HepG2 (cell line): Measurements from ENCODE around the gene MAP2K3. TPM values are rescaled to one million over a fixed set of nuclear protein-coding genes. Genes with fewer than 3 reads are reported as not detected.

Experiments
- CEBPG ChIP-seq: IDR thresholded peaks from 2 replicates; pipeline ENCODE4 v1.6.1; 2016
- HNRNPH1 ChIP-seq: fragments of 200-400 bp; formaldehyde crosslinking; optimal IDR thresholded peaks from 2 replicates; pipeline ENCODE3; 2017; ENCODE audit warnings: mild to moderate bottlenecking, low read depth, low read length
- JUNB ChIP-seq: sonication (generic); formaldehyde crosslinking; IDR thresholded peaks from 2 replicates; pipeline ENCODE4 v1.8.0; 2022; ENCODE audit warnings: missing genetic modification reagents, mild to moderate bottlenecking, borderline replicate concordance
- NR2C2 ChIP-seq: sonication (generic); formaldehyde crosslinking; IDR thresholded peaks from 2 replicates; pipeline ENCODE4 v1.4.0; 2020; ENCODE audit warnings: missing genetic modification reagents, mild to moderate bottlenecking, moderate library complexity, borderline replicate concordance
- PLRG1 ChIP-seq: fragments of 450-650 bp; conservative IDR thresholded peaks from 2 replicates; pipeline ENCODE4 v1.6.1; 2016
- PRDM4 ChIP-seq: sonication (generic); formaldehyde crosslinking; IDR thresholded peaks from 2 replicates; pipeline ENCODE4 v1.9.0; 2021; ENCODE audit warnings: missing genetic modification reagents, borderline replicate concordance
- RAD21 ChIP-seq: fragments of 450-650 bp; formaldehyde crosslinking; IDR thresholded peaks from 2 replicates; pipeline ENCODE4 v1.5.0; 2020; ENCODE audit warnings: mild to moderate bottlenecking
- REST ChIP-seq, 2 experiments: IDR thresholded peaks; 2 replicates each; pipeline ENCODE4 v1.6.1; 2011 to 2012; ENCODE audit warnings: low read length in 2 of 2, borderline replicate concordance in 1 of 2, low read depth in 1 of 2, mild to moderate bottlenecking in 1 of 2, moderate library complexity in 1 of 2
- SNRNP70 ChIP-seq: fragments of 200-400 bp; formaldehyde crosslinking; IDR thresholded peaks from 2 replicates; pipeline ENCODE4 v1.6.1; 2017; ENCODE audit warnings: mild to moderate bottlenecking, low read depth, low read length, moderate library complexity
- SPEN ChIP-seq: sonication (generic); formaldehyde crosslinking; IDR thresholded peaks from 2 replicates; pipeline ENCODE4 v1.5.1; 2020; ENCODE audit warnings: low read depth, mild to moderate bottlenecking, missing genetic modification reagents
- ZBTB10 ChIP-seq: sonication (generic); formaldehyde crosslinking; IDR thresholded peaks from 2 replicates; pipeline ENCODE4 v1.4.0; 2020; ENCODE audit warnings: missing genetic modification reagents, borderline replicate concordance
- ZFYVE20 ChIP-seq: sonication (generic); formaldehyde crosslinking; IDR thresholded peaks from 2 replicates; pipeline ENCODE4 v1.8.0; 2023; ENCODE audit warnings: low read depth, mild to moderate bottlenecking, moderate library complexity, missing genetic modification reagents, borderline replicate concordance
- ZKSCAN1 ChIP-seq: fragments of 150-350 bp; IDR thresholded peaks from 2 replicates; pipeline ENCODE4 v1.6.1; 2014; ENCODE audit warnings: low read length
- ZNF747 ChIP-seq: sonication (generic); formaldehyde crosslinking; IDR thresholded peaks from 2 replicates; pipeline ENCODE4 v1.8.1; 2023; ENCODE audit warnings: missing genetic modification reagents, mild to moderate bottlenecking, borderline replicate concordance
- ZNF75D ChIP-seq: sonication (generic); formaldehyde crosslinking; IDR thresholded peaks from 2 replicates; pipeline ENCODE4 v1.8.1; 2023; ENCODE audit warnings: missing genetic modification reagents, mild to moderate bottlenecking, borderline replicate concordance
- polyA plus RNA-seq, 8 experiments: library from polyadenylated mRNA; depleted of rRNA in 3 of 8; stranded (reverse) in 7 of 8; unstranded in 1 of 8; fragments of >200 nt; fragmentation: Illumina TruSeq in 4 of 8; extraction: Trizol in 4 of 8; gene quantifications; 2 replicates each; pipeline versions ENCODE4 v1.2.1 to v1.2.3, GENCODE V29; 2011 to 2016; ENCODE audit warnings: low read depth in 4 of 8, missing spikeins in 1 of 8, mixed read lengths in 1 of 8; ENCODE audit not compliant: insufficient read depth in 1 of 8
- total RNA-seq, 5 experiments: library from RNA; depleted of rRNA; stranded (reverse); fragments of >200 nt; fragmentation: Illumina TruSeq; extraction: Trizol; gene quantifications; 2 replicates each; pipeline ENCODE4 v1.2.3, GENCODE V29; 2016; ENCODE audit warnings: low read depth in 1 of 5

Gene MAP2K3
- total and polyA plus RNA-seq, 2 of the 13 experiments (the other 11 are each of a cell fraction or from before 2014, with no cell fraction given) = 20.5 to 27.4 TPM

- TF ChIP-seq SPEN (peak; percentile 91), CEBPG (no peak), ZBTB10 (no peak), RAD21 (CRISPR knock-in tag) (no peak), JUNB (CRISPR knock-in tag) (peak; percentile 93), PLRG1 (no peak), NR2C2 (CRISPR knock-in tag) (peak; percentile 25; the same call in 1 of the 2 replicates), ZNF75D (CRISPR knock-in tag) (no peak), ZKSCAN1 (peak; percentile 40; the same call in 1 of the 2 replicates), ZFYVE20 (CRISPR knock-in tag) (no peak), REST (IDR thresholded peaks at IDR 0.05; ENCODE audit: borderline replicate concordance in 1 of 2, low read depth in 1 of 2, low read length in 2 of 2) (no peak), PRDM4 (CRISPR knock-in tag) (no peak), ZNF747 (CRISPR knock-in tag) (no peak; the same call in 1 of the 2 replicates), SNRNP70 (no peak), HNRNPH1 (no peak)
Observed at GRCh38 chr17:21287703-21288449, 3.4 kb downstream of the MAP2K3 start (continued).
